OCI-LY3 (cell line): ENCODE results near the gene LMNB1.

ENCODE experiments used
- H2AFZ ChIP-seq: fragments of 200-600, 300-600 bp; shearing (Covaris generic); 2 replicates; pipeline ENCODE4 v1.6.0; 2014; ENCODE audit warnings: antibody characterized with exemption, low read depth, low read length
- H3K27ac ChIP-seq: fragments of 200-600, 300-600 bp; sonication (generic); 2 replicates; pipeline ENCODE4 v1.5.1; 2014; ENCODE audit warnings: mild to moderate bottlenecking, low read length, moderate library complexity, mixed read lengths
- H3K27me3 ChIP-seq: fragments of 200-600, 300-600 bp; sonication (generic); 2 replicates; pipeline ENCODE4 v1.6.1; 2014; ENCODE audit warnings: low read depth, low read length, mixed read lengths
- H3K36me3 ChIP-seq: fragments of 200-600, 300-600 bp; sonication (generic); replicated peaks from 2 replicates; pipeline ENCODE3; 2014; ENCODE audit warnings: low read depth, low read length, mixed read lengths
- H3K4me1 ChIP-seq: fragments of 300-600, 200-600 bp; sonication (generic); 2 replicates; pipeline ENCODE4 v1.6.1; 2014; ENCODE audit warnings: low read length, mixed read lengths
- H3K4me2 ChIP-seq: fragments of 200-600, 300-600 bp; sonication (generic); 2 replicates; pipeline ENCODE4 v1.6.1; 2014; ENCODE audit warnings: low read length, mixed read lengths
- H3K4me3 ChIP-seq: fragments of 300-600, 200-600 bp; sonication (generic); 2 replicates; pipeline ENCODE4 v1.5.1; 2014; ENCODE audit warnings: antibody characterized with exemption, mild to moderate bottlenecking, low read length, moderate library complexity
- H3K79me2 ChIP-seq: fragments of 300-600, 200-600 bp; shearing (Covaris generic); 2 replicates; pipeline ENCODE4 v1.6.1; 2014; ENCODE audit warnings: mild to moderate bottlenecking, low read length, mixed read lengths
- H3K9ac ChIP-seq: fragments of 300-600, 200-600 bp; shearing (Covaris generic); 2 replicates; pipeline ENCODE4 v1.6.0; 2014; ENCODE audit warnings: mild to moderate bottlenecking, low read length, moderate library complexity
- H3K9me3 ChIP-seq: fragments of 200-600, 300-600 bp; shearing (Covaris generic); 2 replicates; pipeline ENCODE4 v1.6.1; 2014; ENCODE audit warnings: low read length, mixed read lengths; ENCODE audit not compliant: insufficient read depth
- H4K20me1 ChIP-seq: fragments of 200-600, 300-600 bp; sonication (generic); 2 replicates; pipeline ENCODE4 v1.6.1; 2016; ENCODE audit warnings: low read length, mixed read lengths; ENCODE audit not compliant: insufficient read depth
- CTCF ChIP-seq: fragments of 200-600, 300-600 bp; sonication (generic); IDR thresholded peaks from 2 replicates; pipeline ENCODE4 v1.5.1; 2014; ENCODE audit warnings: antibody characterized with exemption, low read length, low read depth
- EZH2phosphoT487 ChIP-seq: fragments of 200-600 bp; shearing (Covaris generic); IDR thresholded peaks from 2 replicates; pipeline ENCODE4 v1.6.1; 2018; ENCODE audit warnings: antibody characterized with exemption, mixed run types, low read depth

Gene LMNB1

GRCh38 chr5:126741361-126741760, 35.6 kb upstream of the LMNB1 start:
- Histone ChIP-seq H3K27ac (no peak overlapping the region), H3K4me1 (no peaks in the 10 kb centered on the region), H3K4me3 (no peak overlapping the region), H3K4me2 (no peak overlapping the region), H3K79me2 (no peaks in the 10 kb centered on the region), H3K36me3 (no peaks in the 10 kb centered on the region), H2AFZ (no peak overlapping the region), H3K9me3 (no peaks in the 10 kb centered on the region), H4K20me1 (no peaks in the 10 kb centered on the region), H3K9ac (no peak overlapping the region), H3K27me3 (no peaks in the 10 kb centered on the region)
- TF ChIP-seq CTCF (no peak), EZH2phosphoT487 (no peak)

- Histone ChIP-seq H3K27me3 (no peaks in the 10 kb centered on the region), H3K9me3 (no peaks in the 10 kb centered on the region), H3K9ac (no peak overlapping the region), H3K4me2 (no peak overlapping the region), H3K4me1 (no peaks in the 10 kb centered on the region), H3K4me3 (no peak overlapping the region), H2AFZ (no peak overlapping the region), H3K27ac (no peak overlapping the region), H3K79me2 (no peaks in the 10 kb centered on the region), H4K20me1 (no peaks in the 10 kb centered on the region), H3K36me3 (no peaks in the 10 kb centered on the region)
- no peak for TF ChIP-seq CTCF
- no peak for TF ChIP-seq EZH2phosphoT487
Measured at GRCh38 chr5:126742425-126742824, 34.5 kb upstream of the LMNB1 start.

GRCh38 chr5:126744836-126745235, 32.1 kb upstream of the LMNB1 start:
- Histone ChIP-seq H3K27me3 (no peaks in the 10 kb centered on the region), H2AFZ (no peak overlapping the region), H3K79me2 (no peaks in the 10 kb centered on the region), H3K9me3 (no peaks in the 10 kb centered on the region), H3K9ac (no peak overlapping the region), H3K27ac (no peak overlapping the region), H4K20me1 (no peaks in the 10 kb centered on the region), H3K4me1 (peaks cover 11% of the 10 kb centered on the region), H3K4me3 (no peak overlapping the region), H3K4me2 (no peak overlapping the region), H3K36me3 (no peaks in the 10 kb centered on the region)
- TF ChIP-seq EZH2phosphoT487 (no peak), CTCF (no peak)

- Histone ChIP-seq H2AFZ (no peak overlapping the region), H3K4me3 (no peak overlapping the region), H3K27me3 (no peaks in the 10 kb centered on the region), H3K36me3 (no peaks in the 10 kb centered on the region), H3K27ac (no peak overlapping the region), H4K20me1 (no peaks in the 10 kb centered on the region), H3K4me1 (peaks cover 11% of the 10 kb centered on the region), H3K79me2 (no peaks in the 10 kb centered on the region), H3K9me3 (no peaks in the 10 kb centered on the region), H3K9ac (no peak overlapping the region), H3K4me2 (no peak overlapping the region)
- TF ChIP-seq CTCF (no peak), EZH2phosphoT487 (no peak)
Measured at GRCh38 chr5:126745259-126745992, 31.5 kb upstream of the LMNB1 start.
